Endothelial cell (in vitro differentiated cells): Measurements from ENCODE around the gene ACKR2. TPM values are rescaled to one million over a fixed set of nuclear protein-coding genes. Genes with fewer than 3 reads are reported as not detected.

Experiments
- DNase-seq: peaks from one replicate; pipeline ENCODE4 v3.0.0; 2021; ENCODE audit warnings: low spot score
- H3K27ac Mint-ChIP-seq: one replicate; pipeline ENCODE4 v1.8.0; 2021; ENCODE audit warnings: mixed read lengths, inconsistent platforms; ENCODE audit not compliant: unreplicated experiment
- H3K27me3 Mint-ChIP-seq: one replicate; pipeline ENCODE4 v1.8.0; 2021; ENCODE audit warnings: mild to moderate bottlenecking, moderate library complexity, mixed read lengths, inconsistent platforms; ENCODE audit not compliant: unreplicated experiment
- H3K36me3 Mint-ChIP-seq: one replicate; pipeline ENCODE4 v1.8.0; 2021; ENCODE audit warnings: mild to moderate bottlenecking, low read depth, mixed read lengths, inconsistent platforms; ENCODE audit not compliant: unreplicated experiment
- H3K4me1 Mint-ChIP-seq: one replicate; pipeline ENCODE4 v1.8.0; 2021; ENCODE audit warnings: mild to moderate bottlenecking, mixed read lengths, inconsistent platforms; ENCODE audit not compliant: unreplicated experiment
- H3K4me3 Mint-ChIP-seq: one replicate; pipeline ENCODE4 v1.8.0; 2021; ENCODE audit warnings: mild to moderate bottlenecking, mixed read lengths, inconsistent platforms; ENCODE audit not compliant: unreplicated experiment
- H3K9me3 Mint-ChIP-seq: one replicate; pipeline ENCODE4 v1.8.0; 2021; ENCODE audit warnings: mixed read lengths, inconsistent platforms; ENCODE audit not compliant: unreplicated experiment
- CTCF ChIP-seq: fragments of 200-600 bp; sonication (generic); IDR thresholded peaks from one replicate; pipeline ENCODE4 v1.5.0; 2021; ENCODE audit warnings: antibody characterized with exemption; ENCODE audit not compliant: unreplicated experiment
- total RNA-seq: library from RNA; stranded (reverse); fragmentation: NEBNext Ultra II Directional; extraction: Animal tissue kit (Norgen Biotek cat#: 25700); gene quantifications from one replicate; pipeline ENCODE4 v1.2.1, GENCODE V29; 2021; ENCODE audit not compliant: unreplicated experiment

ACKR2 gene
- total RNA-seq, 1 donor from 2014 or later = 3.8 TPM

- Mint-ChIP-seq H3K9me3 (no peaks in the 10 kb centered on the region), H3K36me3 (no peaks in the 10 kb centered on the region), H3K4me3 (no peak overlapping the region), H3K27ac (no peak overlapping the region), H3K27me3 (no peaks in the 10 kb centered on the region), H3K4me1 (peaks cover 6% of the 10 kb centered on the region)
- no peak for TF ChIP-seq CTCF
- DNase-seq = no peak
Observed at GRCh38 chr3:42884324-42884723, 75.1 kb downstream of the ACKR2 start.

DNA sequence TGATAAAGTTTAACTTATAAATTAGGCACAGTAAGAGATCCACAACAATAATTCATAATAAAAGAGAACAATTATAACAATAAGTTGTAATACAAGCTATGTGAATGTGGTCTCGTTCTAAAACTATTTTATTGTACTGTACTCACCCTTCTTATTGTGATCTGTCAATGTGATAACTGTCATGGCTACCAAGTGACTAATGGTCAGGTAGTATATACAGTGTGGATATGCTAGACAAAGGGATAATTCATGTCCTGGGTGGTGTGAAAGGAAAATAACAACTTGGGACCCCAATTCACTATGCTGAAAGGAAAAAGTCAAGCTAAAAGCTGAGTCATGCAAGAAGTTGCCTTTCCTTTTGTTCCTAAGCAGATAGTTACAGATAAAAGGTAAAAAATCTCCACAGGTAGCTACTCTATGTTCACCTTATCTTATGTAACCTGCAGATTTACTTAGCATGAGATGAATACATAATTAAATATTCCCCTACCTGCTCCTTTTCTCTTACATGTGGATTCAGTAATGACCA is 77.1 kb downstream of the ACKR2 start:
- no peaks in the 10 kb centered on the region for H3K9me3 Mint-ChIP-seq
- H3K27ac Mint-ChIP-seq = no peak overlapping the region
- no peaks in the 10 kb centered on the region for H3K36me3 Mint-ChIP-seq
- no peak overlapping the region for H3K4me3 Mint-ChIP-seq
- H3K4me1 Mint-ChIP-seq = peaks cover 3% of the 10 kb centered on the region
- no peak for TF ChIP-seq CTCF
- no peaks in the 10 kb centered on the region for H3K27me3 Mint-ChIP-seq
- no peak for DNase-seq

- no peak for TF ChIP-seq CTCF
- Mint-ChIP-seq H3K9me3 (no peaks in the 10 kb centered on the region), H3K4me1 (no peaks in the 10 kb centered on the region), H3K36me3 (no peaks in the 10 kb centered on the region), H3K27ac (no peak overlapping the region), H3K4me3 (no peak overlapping the region), H3K27me3 (no peaks in the 10 kb centered on the region)
- no peak for DNase-seq
Observed at GRCh38 chr3:42887084-42887483, 77.8 kb downstream of the ACKR2 start.

- Mint-ChIP-seq H3K4me3 (no peak overlapping the region), H3K27me3 (no peaks in the 10 kb centered on the region), H3K4me1 (no peaks in the 10 kb centered on the region), H3K36me3 (no peaks in the 10 kb centered on the region), H3K9me3 (no peaks in the 10 kb centered on the region), H3K27ac (no peak overlapping the region)
- TF ChIP-seq CTCF = no peak
- DNase-seq = no peak
Observed at GRCh38 chr3:42891042-42891441, 81.8 kb downstream of the ACKR2 start.

DNA sequence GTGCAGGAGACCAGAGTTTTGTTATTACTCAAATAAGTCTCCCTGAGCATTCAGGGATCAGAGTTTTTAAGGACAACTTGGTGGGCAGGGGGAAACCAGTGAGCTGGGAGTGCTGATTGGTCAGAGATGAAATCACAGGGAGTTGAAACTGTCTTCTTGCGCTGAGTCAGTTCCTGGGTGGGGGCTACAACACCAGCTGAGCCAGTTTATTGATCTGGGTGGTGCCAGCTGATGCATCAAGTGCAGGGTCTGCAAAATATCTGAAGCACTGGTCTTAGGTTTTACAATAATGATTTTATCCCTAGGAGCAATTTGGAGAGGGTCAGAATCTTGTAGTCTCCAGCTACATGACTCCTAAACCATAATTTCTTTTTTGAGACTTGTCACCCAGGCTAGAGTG is 82.9 kb downstream of the ACKR2 start:
- Mint-ChIP-seq H3K4me3 (no peak overlapping the region), H3K27ac (no peak overlapping the region), H3K36me3 (no peaks in the 10 kb centered on the region), H3K4me1 (no peaks in the 10 kb centered on the region), H3K27me3 (no peaks in the 10 kb centered on the region), H3K9me3 (no peaks in the 10 kb centered on the region)
- DNase-seq = no peak
- no peak for TF ChIP-seq CTCF
